Keratinocyte (primary cell): ENCODE results near the gene CACUL1. TPM values are rescaled to one million over a fixed set of nuclear protein-coding genes. Genes with fewer than 3 reads are reported as not detected.

Source experiments
- DNase-seq: peaks from one replicate; pipeline ENCODE4 v3.0.0-alpha.2; 2011; ENCODE audit warnings: low read depth, missing footprints, low spot score
- FAIRE-seq: peaks from 2 replicates; lab custom pipeline; 2011; peaks lifted over from hg19 to GRCh38; lab: Jason Lieb, UNC
- H2AFZ ChIP-seq: 2 replicates; pipeline ENCODE4 v1.6.0; 2012; ENCODE audit warnings: low read length, control low read depth, inconsistent platforms; ENCODE audit not compliant: control insufficient read depth
- H3K27ac ChIP-seq: 2 replicates; pipeline ENCODE4 v1.5.1; 2011; ENCODE audit warnings: low read length; ENCODE audit not compliant: control insufficient read depth, insufficient read depth
- H3K27me3 ChIP-seq: 3 replicates; pipeline ENCODE4 v1.6.0; 2011; ENCODE audit warnings: low read length; ENCODE audit not compliant: control insufficient read depth, insufficient read depth; ENCODE audit errors: extremely low read depth
- H3K36me3 ChIP-seq, 2 experiments: 2 replicates in 1 of 2; 3 replicates in 1 of 2; pipeline ENCODE4 v1.5.1; 2011; ENCODE audit warnings: low read length in 2 of 2, mild to moderate bottlenecking in 1 of 2; ENCODE audit not compliant: control insufficient read depth in 2 of 2, insufficient read depth in 2 of 2; ENCODE audit errors: extremely low read depth in 1 of 2
- H3K4me1 ChIP-seq: 3 replicates; pipeline ENCODE4 v1.5.1; 2011; ENCODE audit warnings: low read length; ENCODE audit not compliant: control insufficient read depth, insufficient read depth; ENCODE audit errors: extremely low read depth
- H3K4me2 ChIP-seq: 3 replicates; pipeline ENCODE4 v1.6.0; 2011; ENCODE audit warnings: low read depth, low read length; ENCODE audit not compliant: control insufficient read depth, insufficient read depth; ENCODE audit errors: extremely low read depth
- H3K4me3 ChIP-seq, 3 experiments: fragments of 200-600 bp in 1 of 3; sonication (generic) in 1 of 3; 2 replicates in 2 of 3; 3 replicates in 1 of 3; pipeline ENCODE4 v1.5.1; 2011 to 2016; ENCODE audit warnings: low read length in 3 of 3, mild to moderate bottlenecking in 3 of 3, control low read depth in 2 of 3, inconsistent platforms in 1 of 3, low read depth in 1 of 3, mixed read lengths in 1 of 3, mixed run types in 1 of 3, moderate library complexity in 1 of 3; ENCODE audit not compliant: control insufficient read depth in 2 of 3, insufficient read depth in 2 of 3; ENCODE audit errors: extremely low read depth in 1 of 3
- H3K79me2 ChIP-seq: 2 replicates; pipeline ENCODE4 v1.6.0; 2012; ENCODE audit warnings: low read length; ENCODE audit not compliant: control insufficient read depth, insufficient read depth
- H3K9ac ChIP-seq: 3 replicates; pipeline ENCODE4 v1.6.0; 2011; ENCODE audit warnings: low read length; ENCODE audit not compliant: control insufficient read depth, insufficient read depth; ENCODE audit errors: extremely low read depth
- H3K9me1 ChIP-seq: 3 replicates; pipeline ENCODE4 v1.6.0; 2011; ENCODE audit warnings: low read length; ENCODE audit not compliant: control insufficient read depth, insufficient read depth; ENCODE audit errors: extremely low read depth
- H3K9me3 ChIP-seq: 2 replicates; pipeline ENCODE4 v1.5.1; 2012; ENCODE audit warnings: low read depth, low read length; ENCODE audit not compliant: control insufficient read depth
- H4K20me1 ChIP-seq: 3 replicates; pipeline ENCODE4 v1.6.0; 2011; ENCODE audit warnings: low read length; ENCODE audit not compliant: control insufficient read depth, insufficient read depth; ENCODE audit errors: extremely low read depth
- CTCF ChIP-seq, 3 experiments: IDR thresholded peaks in 1 of 3; conservative IDR thresholded peaks in 1 of 3; optimal IDR thresholded peaks in 1 of 3; 2 replicates in 2 of 3; 3 replicates in 1 of 3; pipeline versions ENCODE3 to v1.5.1; 2011; ENCODE audit warnings: low read length in 3 of 3, mild to moderate bottlenecking in 3 of 3, moderate library complexity in 2 of 3, control low read depth in 1 of 3, inconsistent platforms in 1 of 3; ENCODE audit not compliant: insufficient read depth in 2 of 3; ENCODE audit errors: extremely low read depth in 1 of 3
- EZH2 ChIP-seq: IDR thresholded peaks from one replicate; pipeline ENCODE4 v1.6.1; 2012; ENCODE audit warnings: inconsistent platforms, mild to moderate bottlenecking, low read length, moderate library complexity
- dilution Hi-C: fragments of 300-500 bp; cut with MboI; formaldehyde crosslinking; loops from one replicate; pipeline ENCODE4 v1.7.0; 2020; ENCODE audit warnings: low sequenced_read_pairs; ENCODE audit not compliant: extremely low pct_ligation_motif_present
- polyA plus RNA-seq, 5 experiments: library from polyadenylated mRNA; depleted of rRNA in 3 of 5; stranded (reverse) in 3 of 5; stranded (forward) in 1 of 5; unstranded in 1 of 5; fragments of >200 nt; gene quantifications; 1 replicate in 1 of 5; 2 replicates in 3 of 5; 3 replicates in 1 of 5; pipeline versions ENCODE4 v1.2.1 to v1.2.3, GENCODE V29; 2011 to 2012; ENCODE audit warnings: missing spikeins in 2 of 5, low read depth in 1 of 5, low replicate concordance in 1 of 5

Gene CACUL1
- polyA plus RNA-seq, 1 donor (not counting 4 experiments of a cell fraction or from before 2014, with no cell fraction given) = 36.5 TPM

- DNase-seq (no peak), FAIRE-seq (no peak)
- H3K4me3 ChIP-seq = no peak overlapping the region
- dilution Hi-C loops = no loop called here
- no peak overlapping the region for H2AFZ ChIP-seq
- no peak overlapping the region for H3K27ac ChIP-seq
- H3K36me3 ChIP-seq = no peaks in the 10 kb centered on the region
- peaks cover 23% of the 10 kb centered on the region for H3K4me1 ChIP-seq
- H3K9me1 ChIP-seq = no peaks in the 10 kb centered on the region
- no peaks in the 10 kb centered on the region for H3K79me2 ChIP-seq
- TF ChIP-seq EZH2 = no peak
- no peak for TF ChIP-seq CTCF (optimal IDR thresholded peaks at IDR 0.05 in 1 of 3, IDR thresholded peaks at IDR 0.05 in 1 of 3, conservative IDR thresholded peaks at IDR 0.05 in 1 of 3; ENCODE audit: extremely low read depth in 1 of 3, insufficient read depth in 2 of 3, low read length in 3 of 3)
- no peaks in the 10 kb centered on the region for H4K20me1 ChIP-seq
- no peak overlapping the region for H3K9ac ChIP-seq
- no peaks in the 10 kb centered on the region for H3K9me3 ChIP-seq
- no peak overlapping the region for H3K4me2 ChIP-seq
- H3K27me3 ChIP-seq = no peaks in the 10 kb centered on the region
Measured at GRCh38 chr10:118802126-118802793, 47.5 kb upstream of the CACUL1 start.

- Histone ChIP-seq H3K4me1 (peaks cover 23% of the 10 kb centered on the region), H3K27ac (no peak overlapping the region), H3K4me2 (no peak overlapping the region), H4K20me1 (no peaks in the 10 kb centered on the region), H3K9me1 (no peaks in the 10 kb centered on the region), H3K36me3 (no peaks in the 10 kb centered on the region), H3K4me3 (no peak overlapping the region), H3K27me3 (no peaks in the 10 kb centered on the region), H2AFZ (no peak overlapping the region), H3K9me3 (no peaks in the 10 kb centered on the region), H3K79me2 (no peaks in the 10 kb centered on the region), H3K9ac (no peak overlapping the region)
- DNase-seq (no peak), FAIRE-seq (no peak)
- peak; percentile 38 to 80 (median 46) for TF ChIP-seq CTCF (optimal IDR thresholded peaks at IDR 0.05 in 1 of 3, IDR thresholded peaks at IDR 0.05 in 1 of 3, conservative IDR thresholded peaks at IDR 0.05 in 1 of 3; ENCODE audit: extremely low read depth in 1 of 3, insufficient read depth in 2 of 3, low read length in 3 of 3)
- no peak for TF ChIP-seq EZH2
- dilution Hi-C loops = no loop called here
Measured at GRCh38 chr10:118800920-118801319, 46.1 kb upstream of the CACUL1 start.
